HG03521 (cell line): Measurements from ENCODE around the gene KPNA4.
A peak's percentile ranks its signal among the peaks of the same experiment; 100 is the strongest.
"Not testable (repeated sequence)": the region's sequence is repeated elsewhere in the genome, so short reads cannot be mapped to it uniquely, and the experiment has no call there.

ENCODE experiments used
- ATAC-seq: cut with Tn5 transposase; IDR thresholded peaks from one replicate; pipeline ENCODE4 v1.9.1; 2021; ENCODE audit warnings: mild to moderate bottlenecking, moderate library complexity; ENCODE audit not compliant: unreplicated experiment

The KPNA4 gene

DNA sequence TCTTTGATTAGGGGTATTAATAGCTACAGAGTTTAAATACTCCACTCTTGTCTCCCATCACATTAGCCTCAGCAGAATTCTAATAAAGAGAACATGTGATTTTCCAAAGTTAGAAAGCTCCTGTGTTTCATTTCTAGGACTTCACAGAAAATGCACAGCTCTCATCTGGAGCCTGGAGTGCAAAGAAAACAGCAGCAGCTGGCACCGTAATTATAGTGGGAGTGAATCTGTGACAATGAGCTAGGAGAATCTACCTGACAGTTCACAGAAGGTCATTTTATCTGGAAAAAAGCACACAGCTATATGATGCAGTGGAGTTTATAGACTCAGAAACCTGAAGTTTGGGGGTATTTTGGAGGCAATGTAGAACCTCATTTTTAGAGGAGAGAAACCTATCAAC, 110.4 kb downstream of the KPNA4 start:
- ATAC-seq: no peak

DNA sequence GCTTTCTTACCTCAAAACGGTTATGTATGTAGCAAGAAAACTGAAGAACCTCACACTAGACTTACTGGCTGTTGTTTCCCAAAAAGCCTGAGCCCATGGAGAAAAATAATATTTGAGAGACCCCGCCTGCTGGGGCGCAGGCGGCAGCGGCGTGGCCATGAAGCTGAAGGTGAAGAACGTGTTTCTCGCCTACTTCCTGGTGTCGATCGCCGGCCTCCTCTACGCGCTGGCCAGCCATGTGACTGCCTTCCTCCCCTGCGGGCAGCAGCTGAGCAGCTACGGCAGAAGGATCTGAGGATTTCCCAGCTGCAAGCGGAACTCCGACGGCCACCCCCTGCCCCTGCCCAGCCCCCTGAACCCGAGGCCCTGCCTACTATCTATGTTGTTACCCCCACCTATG, 113.1 kb downstream of the KPNA4 start:
- ATAC-seq: not testable (repeated sequence)

DNA sequence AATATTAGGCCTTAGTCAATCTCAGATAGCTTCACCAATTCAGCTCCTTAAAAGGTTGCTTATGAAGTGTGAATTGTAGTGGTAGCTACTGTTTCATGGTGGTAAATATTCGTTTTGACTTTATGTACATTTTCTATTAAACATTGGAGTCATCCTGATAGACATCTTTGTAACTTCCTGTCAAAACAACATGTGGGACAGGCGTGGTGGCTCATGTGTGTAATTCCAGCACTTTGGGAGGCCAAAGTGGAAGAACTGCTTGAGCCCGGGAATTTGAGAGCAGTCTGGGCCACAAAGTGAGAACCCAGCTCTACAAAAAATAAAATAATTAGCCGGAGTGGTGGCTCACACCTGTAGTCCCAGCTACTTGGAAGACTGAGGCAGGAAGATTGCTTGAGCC, 113.8 kb downstream of the KPNA4 start:
- ATAC-seq: no peak

DNA sequence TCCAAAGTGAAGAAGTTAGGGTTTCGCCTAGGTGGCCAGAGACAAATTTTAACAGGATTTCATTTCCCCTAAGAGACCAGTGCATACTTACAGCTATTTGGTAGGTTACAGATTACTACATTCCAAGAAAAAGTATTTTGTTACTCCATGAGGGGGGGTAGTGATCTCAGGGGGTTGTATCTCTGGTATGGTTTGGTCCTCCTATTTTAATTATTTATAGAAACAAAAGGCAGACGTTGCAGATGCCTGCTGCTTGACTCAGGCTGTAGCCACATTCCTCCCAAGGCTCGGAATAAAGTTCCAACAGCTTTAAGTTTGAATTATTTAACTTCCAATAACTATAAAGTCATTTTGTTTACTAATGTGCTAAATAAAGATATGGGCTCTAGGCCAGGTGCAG, 114.5 kb downstream of the KPNA4 start:
- no peak for ATAC-seq

DNA sequence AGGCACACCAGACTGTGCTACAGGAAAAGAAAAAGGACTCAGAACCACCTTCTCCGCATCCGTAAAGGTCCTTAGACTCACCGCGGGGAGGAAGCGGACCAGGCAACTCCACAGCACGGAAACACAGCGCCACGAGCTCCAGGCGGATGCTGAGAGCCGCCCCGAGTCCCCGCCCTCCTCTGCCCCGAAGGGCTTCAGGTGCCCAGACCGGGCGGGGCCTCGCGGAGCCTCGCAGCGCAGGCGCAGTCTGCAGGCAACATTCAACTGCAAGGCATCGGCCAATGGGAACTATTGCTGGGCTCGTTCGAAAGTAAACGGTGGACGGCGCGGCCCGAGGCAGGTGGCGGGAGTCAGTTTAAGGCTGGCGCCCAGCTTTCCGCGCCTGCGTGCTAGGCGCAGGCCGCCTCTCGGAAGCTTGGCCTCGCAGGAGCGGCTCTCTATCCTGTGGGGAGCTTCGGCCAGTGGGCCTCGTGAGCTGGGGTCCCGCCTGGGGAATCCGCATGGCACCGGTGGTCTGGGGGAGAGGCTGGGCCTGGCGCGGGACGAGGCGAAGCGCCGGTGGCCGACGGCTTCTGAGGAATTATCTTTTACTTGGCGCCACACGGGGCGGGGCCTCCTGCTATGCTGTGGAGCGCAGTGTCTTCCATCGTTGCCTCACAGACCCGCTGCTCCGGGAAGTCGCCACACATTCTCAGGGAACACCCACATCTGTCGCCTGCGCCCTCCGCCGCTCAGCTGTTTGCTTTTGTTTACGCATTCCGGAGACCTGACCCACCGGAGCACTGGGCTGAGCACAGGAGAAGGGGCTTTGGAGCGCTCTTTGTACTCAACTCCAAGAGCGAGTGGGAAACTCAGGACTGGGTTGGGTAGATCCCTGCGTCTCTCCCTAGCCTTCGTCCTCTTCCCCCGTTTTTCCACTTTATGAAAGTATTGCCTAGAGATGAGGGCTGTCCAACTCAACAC, 115.5 kb downstream of the KPNA4 start, which contains the start of gene TRIM59:
TRIM59 (minus strand) TSS at position 151 of the 963 bp plus-strand sequence. CDS start 10,603 bp downstream, outside the sequence.
- peak; percentile 91 for ATAC-seq

DNA sequence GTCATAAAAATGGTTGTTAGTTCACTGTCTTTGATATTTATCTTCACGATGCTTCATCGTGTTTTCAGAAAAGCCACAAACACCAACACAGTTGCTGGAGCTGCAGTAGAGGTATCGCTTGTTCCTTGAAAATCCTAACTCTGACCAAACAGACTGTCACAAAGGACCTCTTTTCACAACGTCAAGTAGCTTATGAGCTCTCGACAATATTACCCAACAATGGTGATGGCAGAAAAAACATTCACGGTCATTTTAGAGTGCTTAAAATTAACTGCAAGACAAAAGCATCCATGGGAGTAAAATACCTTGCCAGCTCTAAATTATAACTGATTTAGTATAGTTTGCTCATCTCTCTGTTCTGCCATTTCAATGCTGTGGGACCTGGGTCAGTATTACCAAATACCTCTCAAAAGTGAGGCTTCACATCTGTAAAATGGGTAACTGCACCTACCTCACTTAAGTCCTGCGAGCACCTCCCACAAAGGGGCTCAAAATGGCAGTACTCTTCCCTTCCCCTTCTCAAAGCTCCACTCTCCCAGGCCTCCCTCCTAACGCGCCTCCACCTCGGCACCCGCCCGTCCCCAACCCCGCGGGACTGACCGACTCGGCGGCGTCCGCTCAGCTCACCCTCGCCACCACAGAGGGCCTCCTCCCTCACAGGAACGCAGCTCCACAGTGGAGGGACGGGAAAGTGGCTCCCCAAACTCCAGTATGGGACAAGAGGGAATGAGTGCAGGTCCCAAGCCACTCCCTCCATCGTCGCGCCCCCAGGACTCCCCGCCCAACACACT, 116.3 kb downstream of the KPNA4 start:
- peak; percentile 39 for ATAC-seq

DNA sequence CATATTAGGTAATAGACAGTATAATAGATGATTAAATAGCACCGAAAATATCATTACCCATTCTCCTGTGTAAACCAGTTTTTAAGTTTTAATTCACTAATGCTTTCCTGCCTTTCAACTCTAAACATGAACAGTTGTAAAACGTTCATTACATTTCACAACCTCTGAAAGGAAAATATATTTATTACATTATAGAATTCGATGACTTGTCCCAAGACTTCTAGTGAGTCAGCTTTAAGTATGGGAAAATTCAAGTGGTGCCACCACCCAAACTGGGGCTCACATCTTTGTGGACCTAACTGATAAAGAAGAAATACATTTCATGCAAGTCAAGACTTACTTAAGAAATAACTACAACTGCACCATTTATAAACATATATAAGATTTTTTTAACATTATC, 117.8 kb downstream of the KPNA4 start:
- no peak for ATAC-seq

DNA sequence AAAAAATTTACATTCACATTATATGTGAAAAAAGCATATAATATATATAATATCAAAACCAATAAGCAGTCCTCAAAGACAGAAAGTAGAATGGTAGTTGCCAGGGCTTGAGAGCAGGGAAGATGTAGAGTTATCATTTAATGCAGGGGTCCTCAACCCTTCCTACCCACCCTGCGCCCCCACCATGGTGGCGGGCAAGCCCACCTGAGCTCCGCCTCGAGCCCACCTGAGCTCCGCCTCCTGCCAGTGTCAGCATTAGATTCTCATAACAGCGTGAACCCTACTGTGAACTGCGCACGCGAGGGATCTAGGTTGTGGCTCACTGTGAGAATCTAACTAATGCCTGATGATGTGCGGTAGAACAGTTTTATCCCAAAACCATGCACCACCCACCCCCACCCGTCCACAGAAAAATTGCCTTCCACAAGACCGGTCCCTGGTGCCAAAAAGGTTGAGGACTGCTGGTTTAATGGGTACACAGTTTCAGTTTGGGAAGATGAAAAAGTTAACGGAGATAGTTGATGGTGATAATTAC, 118.8 kb downstream of the KPNA4 start:
- no peak for ATAC-seq

DNA sequence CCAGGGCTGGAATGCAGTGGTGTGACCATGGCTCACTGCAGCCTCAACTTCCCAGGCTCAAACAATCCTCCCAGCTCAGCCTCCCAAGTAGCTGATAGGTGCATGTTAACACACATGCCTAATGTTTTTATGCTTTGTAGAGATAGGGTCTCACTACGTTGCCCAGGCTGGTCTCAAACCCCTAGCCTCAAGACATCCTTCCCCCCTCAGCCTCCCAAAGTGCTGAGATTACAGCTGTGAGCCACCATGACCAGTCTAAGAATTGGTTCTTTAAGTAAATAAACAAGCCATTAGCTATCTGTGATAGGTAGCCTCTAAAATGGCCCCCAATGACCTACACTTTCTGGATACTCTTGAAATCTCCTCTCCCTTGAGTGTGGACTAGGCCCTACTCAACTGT, 119.5 kb downstream of the KPNA4 start:
- no peak for ATAC-seq
